ENCODE data around the gene CD109. TPM values are rescaled to one million over a fixed set of nuclear protein-coding genes. Genes with fewer than 3 reads are reported as not detected.

The CD109 gene
- total and polyA plus RNA-seq, 2 of the 8 experiments (the other 6 are each of a cell fraction or from before 2014, with no cell fraction given) = 1.4 to 5.3 TPM

GRCh38 chr6:73699676-73700459 lies 3.9 kb downstream of the CD109 start (continued):
- TF ChIP-seq ZNF274 (IDR thresholded peaks at IDR 0.05; ENCODE audit: borderline replicate concordance, extremely low read depth, low read length) (no peak), KDM4A (IDR thresholded peaks at IDR 0.05; ENCODE audit: low read depth, low read length, severe bottlenecking) (no peak), KDM5A (IDR thresholded peaks at IDR 0.05; ENCODE audit: low read length) (no peak), FOSL1 (IDR thresholded peaks at IDR 0.05; ENCODE audit: insufficient read depth, low read depth, low read length) (no peak), SAP30 (IDR thresholded peaks at IDR 0.05; ENCODE audit: insufficient read depth, insufficient replicate concordance, low read length) (no peak), MAFK (IDR thresholded peaks at IDR 0.05; ENCODE audit: low read depth, low read length) (no peak), BRCA1 (IDR thresholded peaks at IDR 0.05; ENCODE audit: low read depth, low read length) (no peak)

Measured in H1 (cell line).